ENCODE data around the gene TEP1.

Gene TEP1

DNA sequence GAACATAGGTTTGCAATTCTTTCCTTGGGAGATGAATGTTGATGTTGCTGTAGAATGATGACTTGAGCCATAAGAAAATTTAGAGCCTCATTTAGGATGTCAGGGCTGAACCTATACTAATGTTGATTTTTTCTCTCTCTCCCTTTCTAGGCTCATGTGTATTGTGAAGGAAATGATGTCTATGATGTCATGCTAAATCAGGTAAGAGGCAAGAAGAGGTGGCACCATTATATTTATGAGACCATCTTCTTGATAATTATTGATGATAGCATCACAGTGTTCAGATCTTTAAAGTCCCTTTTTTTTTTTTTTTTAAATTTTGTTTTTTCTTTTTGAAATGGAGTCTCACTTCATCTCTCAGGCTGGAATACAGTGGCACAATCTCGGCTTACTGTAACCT lies 66.6 kb downstream of the TEP1 start:
- TF ChIP-seq POLR2AphosphoS5 (IDR thresholded peaks at IDR 0.05; ENCODE audit: low read depth, low read length) (no peak), SIN3A (IDR thresholded peaks at IDR 0.05; ENCODE audit: borderline replicate concordance, insufficient read depth, low read length) (no peak), TAF1 (IDR thresholded peaks at IDR 0.05; ENCODE audit: borderline replicate concordance, insufficient read depth, low read length) (no peak), FOXP2 (optimal IDR thresholded peaks at IDR 0.05; ENCODE audit: borderline replicate concordance, extremely low read depth, extremely low read length, insufficient read depth) (no peak)
- TF ChIP-seq, protein P1, sequence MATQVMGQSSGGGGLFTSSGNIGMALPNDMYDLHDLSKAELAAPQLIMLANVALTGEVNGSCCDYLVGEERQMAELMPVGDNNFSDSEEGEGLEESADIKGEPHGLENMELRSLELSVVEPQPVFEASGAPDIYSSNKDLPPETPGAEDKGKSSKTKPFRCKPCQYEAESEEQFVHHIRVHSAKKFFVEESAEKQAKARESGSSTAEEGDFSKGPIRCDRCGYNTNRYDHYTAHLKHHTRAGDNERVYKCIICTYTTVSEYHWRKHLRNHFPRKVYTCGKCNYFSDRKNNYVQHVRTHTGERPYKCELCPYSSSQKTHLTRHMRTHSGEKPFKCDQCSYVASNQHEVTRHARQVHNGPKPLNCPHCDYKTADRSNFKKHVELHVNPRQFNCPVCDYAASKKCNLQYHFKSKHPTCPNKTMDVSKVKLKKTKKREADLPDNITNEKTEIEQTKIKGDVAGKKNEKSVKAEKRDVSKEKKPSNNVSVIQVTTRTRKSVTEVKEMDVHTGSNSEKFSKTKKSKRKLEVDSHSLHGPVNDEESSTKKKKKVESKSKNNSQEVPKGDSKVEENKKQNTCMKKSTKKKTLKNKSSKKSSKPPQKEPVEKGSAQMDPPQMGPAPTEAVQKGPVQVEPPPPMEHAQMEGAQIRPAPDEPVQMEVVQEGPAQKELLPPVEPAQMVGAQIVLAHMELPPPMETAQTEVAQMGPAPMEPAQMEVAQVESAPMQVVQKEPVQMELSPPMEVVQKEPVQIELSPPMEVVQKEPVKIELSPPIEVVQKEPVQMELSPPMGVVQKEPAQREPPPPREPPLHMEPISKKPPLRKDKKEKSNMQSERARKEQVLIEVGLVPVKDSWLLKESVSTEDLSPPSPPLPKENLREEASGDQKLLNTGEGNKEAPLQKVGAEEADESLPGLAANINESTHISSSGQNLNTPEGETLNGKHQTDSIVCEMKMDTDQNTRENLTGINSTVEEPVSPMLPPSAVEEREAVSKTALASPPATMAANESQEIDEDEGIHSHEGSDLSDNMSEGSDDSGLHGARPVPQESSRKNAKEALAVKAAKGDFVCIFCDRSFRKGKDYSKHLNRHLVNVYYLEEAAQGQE (IDR thresholded peaks at IDR 0.05; ENCODE audit: insufficient read depth in 1 of 2, low read depth in 2 of 2, low read length in 2 of 2), result no peak

- no peak for TF ChIP-seq SIN3A (IDR thresholded peaks at IDR 0.05; ENCODE audit: borderline replicate concordance, insufficient read depth, low read length)
- no peak for TF ChIP-seq POLR2AphosphoS5 (IDR thresholded peaks at IDR 0.05; ENCODE audit: low read depth, low read length)
- TF ChIP-seq FOXP2 (optimal IDR thresholded peaks at IDR 0.05; ENCODE audit: borderline replicate concordance, extremely low read depth, extremely low read length, insufficient read depth), result no peak
- TF ChIP-seq, protein P1 (IDR thresholded peaks at IDR 0.05; ENCODE audit: insufficient read depth in 1 of 2, low read depth in 2 of 2, low read length in 2 of 2), result no peak
These were observed 67.9 kb downstream of the TEP1 start for GRCh38 chr14:20345366-20345765.

- TF ChIP-seq FOXP2 (optimal IDR thresholded peaks at IDR 0.05; ENCODE audit: borderline replicate concordance, extremely low read depth, extremely low read length, insufficient read depth) (no peak), SIN3A (IDR thresholded peaks at IDR 0.05; ENCODE audit: borderline replicate concordance, insufficient read depth, low read length) (no peak), POLR2AphosphoS5 (IDR thresholded peaks at IDR 0.05; ENCODE audit: low read depth, low read length) (no peak), TAF1 (IDR thresholded peaks at IDR 0.05; ENCODE audit: borderline replicate concordance, insufficient read depth, low read length) (no peak)
- TF ChIP-seq, protein P1 (IDR thresholded peaks at IDR 0.05; ENCODE audit: insufficient read depth in 1 of 2, low read depth in 2 of 2, low read length in 2 of 2), result no peak
These were observed 69.5 kb downstream of the TEP1 start for GRCh38 chr14:20343862-20344220.

DNA sequence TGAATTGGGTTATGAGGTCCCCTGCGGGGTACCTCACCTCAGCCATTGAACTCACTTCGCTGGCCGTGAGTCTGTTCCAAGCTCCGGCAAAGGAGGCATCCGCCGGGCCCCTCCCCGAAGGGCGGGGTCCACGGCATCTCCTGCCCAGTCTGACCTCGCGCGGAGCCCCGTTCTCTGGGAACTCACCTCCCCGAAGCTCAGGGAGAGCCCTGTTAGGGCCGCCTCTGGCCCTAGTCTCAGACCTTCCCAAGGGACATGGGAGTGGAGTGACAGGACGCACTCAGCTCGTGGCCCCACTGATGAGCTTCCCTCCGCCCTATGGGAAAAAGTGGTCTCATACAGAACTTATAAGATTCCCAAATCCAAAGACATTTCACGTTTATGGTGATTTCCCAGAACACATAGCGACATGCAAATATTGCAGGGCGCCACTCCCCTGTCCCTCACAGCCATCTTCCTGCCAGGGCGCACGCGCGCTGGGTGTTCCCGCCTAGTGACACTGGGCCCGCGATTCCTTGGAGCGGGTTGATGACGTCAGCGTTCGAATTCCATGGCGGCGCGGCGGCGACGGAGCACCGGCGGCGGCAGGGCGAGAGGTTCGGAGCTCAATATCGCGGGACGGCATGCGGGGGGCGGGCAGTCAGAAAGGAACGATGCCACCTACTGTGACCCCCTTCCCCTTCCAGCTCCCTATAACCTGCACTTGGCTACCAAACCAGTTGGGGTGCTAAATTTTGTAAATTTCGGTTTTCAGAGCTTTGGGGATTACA lies 70.0 kb downstream of the TEP1 start, which contains the start of gene PARP2:
Gene PARP2 (plus strand): TSS at position 544 of the 770 bp plus-strand sequence. CDS start 7 bp downstream, at position 551.
- TF ChIP-seq, protein P1 (IDR thresholded peaks at IDR 0.05; ENCODE audit: insufficient read depth in 1 of 2, low read depth in 2 of 2, low read length in 2 of 2), result peak in 1 of 2 experiments; percentile 22; a peak in 1 of 4 replicates
- peak; percentile 70; the same call in 1 of the 2 replicates for TF ChIP-seq TAF1 (IDR thresholded peaks at IDR 0.05; ENCODE audit: borderline replicate concordance, insufficient read depth, low read length)
- 0 out of 2 replicates have a peak, but pooled peaks have one; percentile 46 for TF ChIP-seq SIN3A (IDR thresholded peaks at IDR 0.05; ENCODE audit: borderline replicate concordance, insufficient read depth, low read length)
- TF ChIP-seq FOXP2 (optimal IDR thresholded peaks at IDR 0.05; ENCODE audit: borderline replicate concordance, extremely low read depth, extremely low read length, insufficient read depth), result peak; percentile 10
- TF ChIP-seq POLR2AphosphoS5 (IDR thresholded peaks at IDR 0.05; ENCODE audit: low read depth, low read length), result peak; percentile 78

Measured in PFSK-1 (cell line).